ENCODE measurements around the gene DENND1C. TPM values are rescaled to one million over a fixed set of nuclear protein-coding genes. Genes with fewer than 3 reads are reported as not detected.
A peak's percentile ranks its signal among the peaks of the same experiment; 100 is the strongest.

Gene DENND1C
- total RNA-seq, 1 donor from 2014 or later, result not detected

DNA sequence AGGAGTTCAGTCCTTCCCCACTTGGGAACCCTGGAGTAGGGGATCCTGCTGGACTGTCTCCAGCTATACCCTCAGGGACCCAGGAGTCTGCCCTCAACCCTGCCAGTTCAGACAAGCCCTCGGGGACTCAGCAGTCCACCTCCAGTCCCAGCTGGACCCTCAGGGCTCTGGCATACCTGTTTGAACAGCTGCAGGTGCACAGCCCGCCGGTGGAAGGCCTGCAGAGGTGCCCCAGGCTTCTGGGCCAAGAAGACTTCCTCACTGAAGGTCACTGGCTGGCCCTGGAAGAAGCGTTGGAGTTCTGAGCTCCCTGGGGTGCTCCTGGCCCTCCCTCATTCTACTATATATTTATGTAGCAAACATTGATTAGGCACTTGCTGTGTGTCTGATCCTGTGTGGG, 8.9 kb downstream of the DENND1C start:
- Mint-ChIP-seq H3K27ac (no peak overlapping the region), H3K9me3 (no peaks in the 10 kb centered on the region), H3K36me3 (no peaks in the 10 kb centered on the region), H3K27me3 (ENCODE audit: insufficient read depth, low read depth) (peaks cover 18% of the 10 kb centered on the region), H3K4me3 (no peak overlapping the region), H3K4me1 (peaks cover 9% of the 10 kb centered on the region)
- no peaks in the 10 kb centered on the region for H3F3A ChIP-seq (ENCODE audit: low read depth)
- H3K4me3 ChIP-seq, result no peak overlapping the region
- H3K27ac ChIP-seq, result no peak overlapping the region
- H3K79me2 ChIP-seq (ENCODE audit: low read depth), result no peaks in the 10 kb centered on the region
- H3K27me3 ChIP-seq, result peaks cover 34% of the 10 kb centered on the region
- H3K36me3 ChIP-seq, result no peaks in the 10 kb centered on the region
- H2AFZ ChIP-seq (replicated peaks), result no peak overlapping the region
- no peak overlapping the region for H3K9ac ChIP-seq
- DNase-seq (ENCODE audit: low spot score), result no peak
- no peaks in the 10 kb centered on the region for H3K9me3 ChIP-seq (ENCODE audit: low read depth)
- H3K4me1 ChIP-seq, result peaks cover 9% of the 10 kb centered on the region
- no peak overlapping the region for H3K4me2 ChIP-seq
- TF ChIP-seq EZH2 (IDR thresholded peaks at IDR 0.05) (no peak), EZH2phosphoT487 (IDR thresholded peaks at IDR 0.05) (no peak)
- TF ChIP-seq, protein P1, sequence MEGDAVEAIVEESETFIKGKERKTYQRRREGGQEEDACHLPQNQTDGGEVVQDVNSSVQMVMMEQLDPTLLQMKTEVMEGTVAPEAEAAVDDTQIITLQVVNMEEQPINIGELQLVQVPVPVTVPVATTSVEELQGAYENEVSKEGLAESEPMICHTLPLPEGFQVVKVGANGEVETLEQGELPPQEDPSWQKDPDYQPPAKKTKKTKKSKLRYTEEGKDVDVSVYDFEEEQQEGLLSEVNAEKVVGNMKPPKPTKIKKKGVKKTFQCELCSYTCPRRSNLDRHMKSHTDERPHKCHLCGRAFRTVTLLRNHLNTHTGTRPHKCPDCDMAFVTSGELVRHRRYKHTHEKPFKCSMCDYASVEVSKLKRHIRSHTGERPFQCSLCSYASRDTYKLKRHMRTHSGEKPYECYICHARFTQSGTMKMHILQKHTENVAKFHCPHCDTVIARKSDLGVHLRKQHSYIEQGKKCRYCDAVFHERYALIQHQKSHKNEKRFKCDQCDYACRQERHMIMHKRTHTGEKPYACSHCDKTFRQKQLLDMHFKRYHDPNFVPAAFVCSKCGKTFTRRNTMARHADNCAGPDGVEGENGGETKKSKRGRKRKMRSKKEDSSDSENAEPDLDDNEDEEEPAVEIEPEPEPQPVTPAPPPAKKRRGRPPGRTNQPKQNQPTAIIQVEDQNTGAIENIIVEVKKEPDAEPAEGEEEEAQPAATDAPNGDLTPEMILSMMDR (IDR thresholded peaks at IDR 0.05), result no peak
- H4K20me1 ChIP-seq (ENCODE audit: low read depth), result no peaks in the 10 kb centered on the region

DNA sequence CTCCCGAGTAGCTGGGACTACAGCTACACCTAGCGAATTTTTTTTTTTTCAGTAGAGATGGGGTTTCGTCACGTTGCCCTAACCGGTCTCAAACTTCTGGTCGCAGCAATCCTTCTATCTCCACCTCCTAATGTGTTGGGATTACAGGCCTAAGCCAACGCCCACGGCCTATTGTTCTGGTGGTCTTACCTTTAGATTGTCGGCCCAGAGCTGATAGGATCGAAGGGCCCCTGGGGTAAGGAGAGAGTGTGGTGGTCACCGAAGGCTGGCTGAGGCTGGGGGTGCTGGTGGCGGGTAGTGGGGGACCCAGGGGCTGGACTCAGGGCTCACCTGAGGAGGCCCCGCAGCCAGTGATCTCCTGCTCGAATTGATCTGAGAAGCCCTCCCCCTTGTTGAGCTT, 10.5 kb downstream of the DENND1C start:
- no peaks in the 10 kb centered on the region for H3K9me3 ChIP-seq (ENCODE audit: low read depth)
- Mint-ChIP-seq H3K27ac (no peak overlapping the region), H3K9me3 (no peaks in the 10 kb centered on the region), H3K4me3 (no peak overlapping the region), H3K27me3 (ENCODE audit: insufficient read depth, low read depth) (peaks cover 24% of the 10 kb centered on the region), H3K4me1 (peaks cover 8% of the 10 kb centered on the region), H3K36me3 (no peaks in the 10 kb centered on the region)
- no peak overlapping the region for H3K4me2 ChIP-seq
- TF ChIP-seq, protein P1 (IDR thresholded peaks at IDR 0.05), result no peak
- TF ChIP-seq EZH2 (IDR thresholded peaks at IDR 0.05) (no peak), EZH2phosphoT487 (IDR thresholded peaks at IDR 0.05) (no peak)
- no peaks in the 10 kb centered on the region for H4K20me1 ChIP-seq (ENCODE audit: low read depth)
- peaks cover 21% of the 10 kb centered on the region for H3K27me3 ChIP-seq
- H2AFZ ChIP-seq (replicated peaks), result no peak overlapping the region
- H3K36me3 ChIP-seq, result no peaks in the 10 kb centered on the region
- H3K4me3 ChIP-seq, result no peak overlapping the region
- peaks cover 9% of the 10 kb centered on the region for H3K4me1 ChIP-seq
- no peak overlapping the region for H3K27ac ChIP-seq
- no peaks in the 10 kb centered on the region for H3K79me2 ChIP-seq (ENCODE audit: low read depth)
- no peaks in the 10 kb centered on the region for H3F3A ChIP-seq (ENCODE audit: low read depth)
- no peak overlapping the region for H3K9ac ChIP-seq
- DNase-seq (ENCODE audit: low spot score), result peak; percentile 23

DNA sequence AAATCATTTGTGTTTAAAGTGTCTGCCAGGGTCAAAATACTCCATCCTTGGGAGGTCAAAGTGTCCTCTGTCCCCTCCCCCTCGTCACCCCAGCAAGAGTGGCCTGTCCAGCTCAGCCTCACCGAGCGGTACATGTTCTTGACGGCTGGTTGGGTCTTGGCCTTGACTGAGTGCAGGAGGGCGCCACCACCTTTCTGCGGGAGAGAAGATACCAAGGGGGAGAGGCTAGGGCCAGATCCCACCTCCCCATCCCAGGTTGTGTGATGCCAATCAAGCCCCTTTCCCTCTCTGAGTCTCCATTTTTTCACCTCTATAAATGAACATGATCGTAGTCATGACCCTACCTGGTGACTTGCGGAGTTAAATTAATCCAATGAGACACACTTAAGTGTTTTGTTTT, 11.4 kb downstream of the DENND1C start:
- Histone ChIP-seq H3K4me2 (no peak overlapping the region), H3K27me3 (peaks cover 17% of the 10 kb centered on the region), H3K9me3 (ENCODE audit: low read depth) (no peaks in the 10 kb centered on the region), H4K20me1 (ENCODE audit: low read depth) (no peaks in the 10 kb centered on the region), H3K79me2 (ENCODE audit: low read depth) (no peaks in the 10 kb centered on the region), H3K4me3 (no peak overlapping the region), H2AFZ (replicated peaks) (no peak overlapping the region), H3K9ac (no peak overlapping the region), H3K27ac (no peak overlapping the region), H3K36me3 (no peaks in the 10 kb centered on the region), H3F3A (ENCODE audit: low read depth) (no peaks in the 10 kb centered on the region), H3K4me1 (peaks cover 7% of the 10 kb centered on the region)
- no peak for DNase-seq (ENCODE audit: low spot score)
- no peak for TF ChIP-seq EZH2phosphoT487 (IDR thresholded peaks at IDR 0.05)
- TF ChIP-seq, protein P1 (IDR thresholded peaks at IDR 0.05), result no peak
- no peak for TF ChIP-seq EZH2 (IDR thresholded peaks at IDR 0.05)
- Mint-ChIP-seq H3K4me3 (no peak overlapping the region), H3K9me3 (no peaks in the 10 kb centered on the region), H3K36me3 (no peaks in the 10 kb centered on the region), H3K4me1 (peaks cover 6% of the 10 kb centered on the region), H3K27me3 (ENCODE audit: insufficient read depth, low read depth) (peaks cover 29% of the 10 kb centered on the region), H3K27ac (no peak overlapping the region)

All from neural progenitor cell (in vitro differentiated cells).